Activated CD4-positive, alpha-beta T cell treated with anti-CD3 and anti-CD28 coated beads, Interleukin-2, amount 10 ng/mL, durations not matched to agents 7 days and 5 days (primary cell): Measurements from ENCODE around the gene ASTN2. TPM values are rescaled to one million over a fixed set of nuclear protein-coding genes. Genes with fewer than 3 reads are reported as not detected.

Experiments used
- CTCF ChIA-PET: fragments of 350-600 bp; sonication (Branson Sonifier 250); formaldehyde crosslinking; loops from one replicate; lab custom pipeline; 2021; ENCODE audit warnings: antibody characterized with exemption; lab: Charles Lee
- POLR2A ChIA-PET: fragments of 350-600 bp; sonication (Branson Sonifier 250); formaldehyde crosslinking; loops from one replicate; lab custom pipeline; 2021; ENCODE audit warnings: antibody characterized with exemption; lab: Charles Lee
- DNase-seq: peaks from one replicate; pipeline ENCODE4 v3.0.0-alpha.2; 2020
- H3K27ac Mint-ChIP-seq: one replicate; pipeline ENCODE4 v1.8.0; 2021; ENCODE audit warnings: mild to moderate bottlenecking, moderate library complexity, mixed read lengths
- H3K27me3 Mint-ChIP-seq: one replicate; pipeline ENCODE4 v1.8.0; 2021; ENCODE audit warnings: mixed read lengths
- H3K36me3 Mint-ChIP-seq: one replicate; pipeline ENCODE4 v1.8.0; 2021; ENCODE audit warnings: low read depth, mixed read lengths
- H3K4me1 Mint-ChIP-seq: one replicate; pipeline ENCODE4 v1.8.0; 2021; ENCODE audit warnings: mixed read lengths
- H3K4me3 Mint-ChIP-seq: one replicate; pipeline ENCODE4 v1.8.0; 2021; ENCODE audit warnings: mild to moderate bottlenecking, moderate library complexity, mixed read lengths
- H3K9me3 Mint-ChIP-seq: one replicate; pipeline ENCODE4 v1.8.0; 2021; ENCODE audit warnings: mixed read lengths
- total RNA-seq, 2 experiments: library from RNA; stranded (reverse); gene quantifications; one replicate each; pipeline ENCODE4 v1.2.3, GENCODE V29; 2021

ASTN2 gene
- total RNA-seq, 2 experiments from 2014 or later = 3.2 to 4.1 TPM

GRCh38 chr9:117412006-117412715 lies 2.7 kb downstream of the ASTN2 start:
- no peak overlapping the region for H3K27ac Mint-ChIP-seq
- H3K4me3 Mint-ChIP-seq = no peak overlapping the region
- peaks cover 26% of the 10 kb centered on the region for H3K27me3 Mint-ChIP-seq
- H3K36me3 Mint-ChIP-seq = no peaks in the 10 kb centered on the region
- CTCF ChIA-PET = no interaction called here
- no peaks in the 10 kb centered on the region for H3K9me3 Mint-ChIP-seq
- POLR2A ChIA-PET = no interaction called here
- DNase-seq = no peak
- H3K4me1 Mint-ChIP-seq = peaks cover 2% of the 10 kb centered on the region

GRCh38 chr9:117411547-117411946 lies 3.3 kb downstream of the ASTN2 start:
- ChIA-PET POLR2A (no interaction called here), CTCF (no interaction called here)
- Mint-ChIP-seq H3K36me3 (no peaks in the 10 kb centered on the region), H3K4me1 (peaks cover 2% of the 10 kb centered on the region), H3K9me3 (no peaks in the 10 kb centered on the region), H3K27ac (no peak overlapping the region), H3K4me3 (no peak overlapping the region), H3K27me3 (peaks cover 26% of the 10 kb centered on the region)
- no peak for DNase-seq

GRCh38 chr9:117409321-117409720 lies 5.5 kb downstream of the ASTN2 start:
- H3K27ac Mint-ChIP-seq = no peak overlapping the region
- POLR2A ChIA-PET = no interaction called here
- DNase-seq = no peak
- CTCF ChIA-PET = interaction anchor here (1.4 kb wide), 1 partner anchor 11 kb away, joined by 4 read pairs; no protein-coding TSS in a partner anchor
- peaks cover 2% of the 10 kb centered on the region for H3K4me1 Mint-ChIP-seq
- H3K4me3 Mint-ChIP-seq = no peak overlapping the region
- no peaks in the 10 kb centered on the region for H3K36me3 Mint-ChIP-seq
- H3K9me3 Mint-ChIP-seq = no peaks in the 10 kb centered on the region
- peaks cover 26% of the 10 kb centered on the region for H3K27me3 Mint-ChIP-seq

- no peak for DNase-seq
- H3K4me1 Mint-ChIP-seq = no peaks in the 10 kb centered on the region
- POLR2A ChIA-PET = no interaction called here
- no peak overlapping the region for H3K4me3 Mint-ChIP-seq
- H3K27ac Mint-ChIP-seq = no peak overlapping the region
- no peaks in the 10 kb centered on the region for H3K9me3 Mint-ChIP-seq
- H3K27me3 Mint-ChIP-seq = peaks cover 13% of the 10 kb centered on the region
- CTCF ChIA-PET = interaction anchor here (1.0 to 1.5 kb wide), 2 partner anchors 12 to 15 kb away, joined by 3 to 4 read pairs; no protein-coding TSS in a partner anchor
- H3K36me3 Mint-ChIP-seq = no peaks in the 10 kb centered on the region
Measured at GRCh38 chr9:117407436-117408022, 7.3 kb downstream of the ASTN2 start.

GRCh38 chr9:117405950-117406705 lies 8.7 kb downstream of the ASTN2 start:
- Mint-ChIP-seq H3K4me3 (no peak overlapping the region), H3K9me3 (no peaks in the 10 kb centered on the region), H3K4me1 (no peaks in the 10 kb centered on the region), H3K27ac (no peak overlapping the region), H3K27me3 (peaks cover 5% of the 10 kb centered on the region), H3K36me3 (no peaks in the 10 kb centered on the region)
- POLR2A ChIA-PET = no interaction called here
- DNase-seq = no peak
- CTCF ChIA-PET = interaction anchor here (1.5 kb wide), 1 partner anchor 13 kb away, joined by 4 read pairs; no protein-coding TSS in a partner anchor

GRCh38 chr9:117403848-117404247 lies 11.0 kb downstream of the ASTN2 start:
- no peak overlapping the region for H3K27ac Mint-ChIP-seq
- H3K36me3 Mint-ChIP-seq = no peaks in the 10 kb centered on the region
- CTCF ChIA-PET = no interaction called here
- H3K4me3 Mint-ChIP-seq = no peak overlapping the region
- no peak for DNase-seq
- no peaks in the 10 kb centered on the region for H3K9me3 Mint-ChIP-seq
- peaks cover 3% of the 10 kb centered on the region for H3K27me3 Mint-ChIP-seq
- POLR2A ChIA-PET = no interaction called here
- H3K4me1 Mint-ChIP-seq = no peaks in the 10 kb centered on the region

GRCh38 chr9:117403403-117403811 lies 11.4 kb downstream of the ASTN2 start:
- peaks cover 2% of the 10 kb centered on the region for H3K27me3 Mint-ChIP-seq
- ChIA-PET POLR2A (no interaction called here), CTCF (no interaction called here)
- H3K4me3 Mint-ChIP-seq = no peak overlapping the region
- no peaks in the 10 kb centered on the region for H3K36me3 Mint-ChIP-seq
- no peaks in the 10 kb centered on the region for H3K4me1 Mint-ChIP-seq
- no peaks in the 10 kb centered on the region for H3K9me3 Mint-ChIP-seq
- no peak overlapping the region for H3K27ac Mint-ChIP-seq
- DNase-seq = no peak

GRCh38 chr9:117400171-117400570 lies 14.7 kb downstream of the ASTN2 start:
- POLR2A ChIA-PET = no interaction called here
- Mint-ChIP-seq H3K4me3 (no peak overlapping the region), H3K36me3 (no peaks in the 10 kb centered on the region), H3K27ac (no peak overlapping the region), H3K9me3 (no peaks in the 10 kb centered on the region), H3K27me3 (no peaks in the 10 kb centered on the region), H3K4me1 (no peaks in the 10 kb centered on the region)
- DNase-seq = no peak
- CTCF ChIA-PET = no interaction called here

GRCh38 chr9:117395151-117395650 lies 19.7 kb downstream of the ASTN2 start:
- ChIA-PET CTCF (no interaction called here), POLR2A (no interaction called here)
- no peak for DNase-seq
- H3K4me3 Mint-ChIP-seq = no peak overlapping the region
- H3K27ac Mint-ChIP-seq = no peak overlapping the region
- H3K27me3 Mint-ChIP-seq = no peaks in the 10 kb centered on the region
- no peaks in the 10 kb centered on the region for H3K4me1 Mint-ChIP-seq
- no peaks in the 10 kb centered on the region for H3K36me3 Mint-ChIP-seq
- no peaks in the 10 kb centered on the region for H3K9me3 Mint-ChIP-seq

GRCh38 chr9:117394655-117395054 lies 20.2 kb downstream of the ASTN2 start:
- no peaks in the 10 kb centered on the region for H3K36me3 Mint-ChIP-seq
- POLR2A ChIA-PET = no interaction called here
- H3K27ac Mint-ChIP-seq = no peak overlapping the region
- CTCF ChIA-PET = no interaction called here
- DNase-seq = no peak
- no peaks in the 10 kb centered on the region for H3K27me3 Mint-ChIP-seq
- no peak overlapping the region for H3K4me3 Mint-ChIP-seq
- no peaks in the 10 kb centered on the region for H3K9me3 Mint-ChIP-seq
- no peaks in the 10 kb centered on the region for H3K4me1 Mint-ChIP-seq

GRCh38 chr9:117392992-117393391 lies 21.9 kb downstream of the ASTN2 start:
- Mint-ChIP-seq H3K27me3 (no peaks in the 10 kb centered on the region), H3K36me3 (no peaks in the 10 kb centered on the region), H3K4me1 (no peaks in the 10 kb centered on the region), H3K4me3 (no peak overlapping the region), H3K9me3 (no peaks in the 10 kb centered on the region), H3K27ac (no peak overlapping the region)
- no peak for DNase-seq
- ChIA-PET POLR2A (interaction anchor here (0.6 kb wide), 1 partner anchor 1984 kb away, joined by 3 read pairs; no protein-coding TSS in a partner anchor), CTCF (interaction anchor here (1.7 kb wide), 1 partner anchor 15 kb away, joined by 3 read pairs; no protein-coding TSS in a partner anchor)

- no peaks in the 10 kb centered on the region for H3K4me1 Mint-ChIP-seq
- H3K4me3 Mint-ChIP-seq = no peak overlapping the region
- H3K9me3 Mint-ChIP-seq = no peaks in the 10 kb centered on the region
- no peak overlapping the region for H3K27ac Mint-ChIP-seq
- no peaks in the 10 kb centered on the region for H3K36me3 Mint-ChIP-seq
- H3K27me3 Mint-ChIP-seq = no peaks in the 10 kb centered on the region
- ChIA-PET POLR2A (no interaction called here), CTCF (no interaction called here)
- no peak for DNase-seq
Measured at GRCh38 chr9:117387422-117387821, 27.4 kb downstream of the ASTN2 start.

GRCh38 chr9:117379341-117379740 lies 35.5 kb downstream of the ASTN2 start:
- no peak overlapping the region for H3K4me3 Mint-ChIP-seq
- no peaks in the 10 kb centered on the region for H3K36me3 Mint-ChIP-seq
- DNase-seq = no peak
- POLR2A ChIA-PET = no interaction called here
- no peaks in the 10 kb centered on the region for H3K9me3 Mint-ChIP-seq
- CTCF ChIA-PET = no interaction called here
- H3K27ac Mint-ChIP-seq = no peak overlapping the region
- no peaks in the 10 kb centered on the region for H3K27me3 Mint-ChIP-seq
- no peaks in the 10 kb centered on the region for H3K4me1 Mint-ChIP-seq
